Measurements from ENCODE around the gene GPR55. TPM values are rescaled to one million over a fixed set of nuclear protein-coding genes. Genes with fewer than 3 reads are reported as not detected.

Gene GPR55
- total and polyA plus RNA-seq, 11 donors, result 0.03 to 0.36 (median 0.11) TPM; not detected in 6

DNA sequence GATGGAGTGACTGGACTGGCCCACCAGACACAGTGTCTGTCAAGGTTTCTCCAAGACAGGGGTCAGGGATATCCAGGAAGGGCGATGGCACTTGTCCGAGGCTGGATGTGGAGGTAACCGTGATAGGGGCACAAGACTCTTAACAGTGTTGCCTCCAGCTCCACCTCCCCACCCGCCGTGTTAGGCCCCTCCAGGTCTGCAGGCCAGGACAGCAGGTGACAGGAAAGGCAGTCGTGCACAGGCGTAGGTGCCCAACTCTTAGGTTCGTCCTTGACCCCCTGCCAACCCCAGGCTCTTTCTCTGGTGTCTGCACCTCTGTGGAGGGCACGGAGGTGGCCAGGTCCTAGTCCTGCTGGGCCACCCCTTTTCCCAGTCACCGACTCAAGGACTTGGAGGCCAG lies 50.2 kb downstream of the GPR55 start:
- TF ChIP-seq, protein P1, sequence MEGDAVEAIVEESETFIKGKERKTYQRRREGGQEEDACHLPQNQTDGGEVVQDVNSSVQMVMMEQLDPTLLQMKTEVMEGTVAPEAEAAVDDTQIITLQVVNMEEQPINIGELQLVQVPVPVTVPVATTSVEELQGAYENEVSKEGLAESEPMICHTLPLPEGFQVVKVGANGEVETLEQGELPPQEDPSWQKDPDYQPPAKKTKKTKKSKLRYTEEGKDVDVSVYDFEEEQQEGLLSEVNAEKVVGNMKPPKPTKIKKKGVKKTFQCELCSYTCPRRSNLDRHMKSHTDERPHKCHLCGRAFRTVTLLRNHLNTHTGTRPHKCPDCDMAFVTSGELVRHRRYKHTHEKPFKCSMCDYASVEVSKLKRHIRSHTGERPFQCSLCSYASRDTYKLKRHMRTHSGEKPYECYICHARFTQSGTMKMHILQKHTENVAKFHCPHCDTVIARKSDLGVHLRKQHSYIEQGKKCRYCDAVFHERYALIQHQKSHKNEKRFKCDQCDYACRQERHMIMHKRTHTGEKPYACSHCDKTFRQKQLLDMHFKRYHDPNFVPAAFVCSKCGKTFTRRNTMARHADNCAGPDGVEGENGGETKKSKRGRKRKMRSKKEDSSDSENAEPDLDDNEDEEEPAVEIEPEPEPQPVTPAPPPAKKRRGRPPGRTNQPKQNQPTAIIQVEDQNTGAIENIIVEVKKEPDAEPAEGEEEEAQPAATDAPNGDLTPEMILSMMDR (IDR thresholded peaks at IDR 0.05), result no peak
- no peak for TF ChIP-seq POLR2A (IDR thresholded peaks at IDR 0.05)
- peak in 1 of 5 donors; percentile 15 for DNase-seq

GRCh38 chr2:230874456-230874855 lies 50.6 kb downstream of the GPR55 start:
- no peak for TF ChIP-seq POLR2A (IDR thresholded peaks at IDR 0.05)
- TF ChIP-seq, protein P1 (IDR thresholded peaks at IDR 0.05), result no peak
- intact Hi-C loops (cut with DNase I), result no loop called here
- Histone ChIP-seq H3K27me3 (no peaks in the 10 kb centered on the region), H3K4me3 (no peak overlapping the region), H3K4me1 (peaks cover 0 to 24% (median 13%) of the 10 kb centered on the region in 12 donors), H3K36me3 (peaks cover 0 to 26% (median 0%) of the 10 kb centered on the region in 9 donors), H3K27ac (no peak overlapping the region), H3K9me3 (no peaks in the 10 kb centered on the region)
- ATAC-seq (no peak), DNase-seq (peak in 1 of 5 donors; percentile 47)
- 89 to 96% (median 93%) methylated on average over 9 to 11 of the region's 11 CpGs for WGBS, 4 donors

More for the DNA sequence above, 50.2 kb downstream of the GPR55 start:
- Histone ChIP-seq H3K27ac (no peak overlapping the region), H3K4me1 (peaks cover 0 to 20% (median 11%) of the 10 kb centered on the region in 12 donors), H3K36me3 (peaks cover 0 to 26% (median 0%) of the 10 kb centered on the region in 9 donors), H3K27me3 (no peaks in the 10 kb centered on the region), H3K4me3 (no peak overlapping the region), H3K9me3 (no peaks in the 10 kb centered on the region)
- WGBS, 4 donors, result 91 to 95% (median 94%) methylated on average over 5 to 10 of the region's 10 CpGs
- ATAC-seq, result no peak
- intact Hi-C loops (cut with DNase I), result no loop called here

DNA sequence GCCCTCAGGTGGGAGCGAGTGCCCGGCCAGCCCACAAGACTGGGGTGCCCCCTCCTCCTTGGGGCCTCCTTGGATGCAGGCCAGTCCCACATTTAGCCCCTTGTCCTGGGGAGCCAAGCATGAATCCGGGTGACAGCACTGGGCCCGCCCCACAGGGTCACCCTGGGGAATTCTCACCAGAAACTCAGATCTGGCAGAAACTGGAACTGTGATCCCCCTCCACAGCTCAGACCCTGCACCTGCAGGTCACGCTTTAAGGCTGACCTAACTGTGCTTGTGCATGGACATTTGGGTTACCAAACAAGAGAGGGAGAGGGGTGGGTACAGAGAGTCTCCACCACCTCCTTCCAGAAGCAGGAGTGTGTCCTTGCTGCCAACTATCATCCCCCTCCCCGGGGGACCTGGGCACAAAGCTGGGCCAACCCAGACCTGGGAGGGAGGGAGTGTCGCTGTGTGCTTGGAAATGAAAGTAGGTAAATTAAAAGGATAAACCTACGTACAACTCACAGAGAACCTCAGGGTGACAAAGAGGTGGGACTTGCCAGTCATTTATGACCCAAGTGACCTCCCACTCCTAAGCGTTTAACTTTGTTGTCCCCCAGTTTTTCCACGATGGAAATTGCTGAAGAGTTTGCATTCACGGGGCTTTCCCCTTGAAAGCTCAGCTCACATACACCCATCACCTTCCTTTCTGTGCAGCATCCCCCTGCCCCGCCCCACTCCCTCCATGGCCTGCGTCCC lies 51.2 kb downstream of the GPR55 start:
- DNase-seq (no peak), ATAC-seq (no peak)
- intact Hi-C loops (cut with DNase I), result no loop called here
- Histone ChIP-seq H3K9me3 (no peaks in the 10 kb centered on the region), H3K4me1 (peaks cover 0 to 30% (median 13%) of the 10 kb centered on the region in 12 donors), H3K27ac (peak overlapping the region in 1 of 12 donors; percentile 73), H3K4me3 (no peak overlapping the region), H3K36me3 (peaks cover 0 to 26% (median 0%) of the 10 kb centered on the region in 9 donors), H3K27me3 (no peaks in the 10 kb centered on the region)
- 83 to 92% (median 89%) methylated on average over 12 to 13 of the region's 13 CpGs for WGBS, 4 donors
- TF ChIP-seq, protein P1 (IDR thresholded peaks at IDR 0.05), result no peak
- TF ChIP-seq POLR2A (IDR thresholded peaks at IDR 0.05), result no peak

DNA sequence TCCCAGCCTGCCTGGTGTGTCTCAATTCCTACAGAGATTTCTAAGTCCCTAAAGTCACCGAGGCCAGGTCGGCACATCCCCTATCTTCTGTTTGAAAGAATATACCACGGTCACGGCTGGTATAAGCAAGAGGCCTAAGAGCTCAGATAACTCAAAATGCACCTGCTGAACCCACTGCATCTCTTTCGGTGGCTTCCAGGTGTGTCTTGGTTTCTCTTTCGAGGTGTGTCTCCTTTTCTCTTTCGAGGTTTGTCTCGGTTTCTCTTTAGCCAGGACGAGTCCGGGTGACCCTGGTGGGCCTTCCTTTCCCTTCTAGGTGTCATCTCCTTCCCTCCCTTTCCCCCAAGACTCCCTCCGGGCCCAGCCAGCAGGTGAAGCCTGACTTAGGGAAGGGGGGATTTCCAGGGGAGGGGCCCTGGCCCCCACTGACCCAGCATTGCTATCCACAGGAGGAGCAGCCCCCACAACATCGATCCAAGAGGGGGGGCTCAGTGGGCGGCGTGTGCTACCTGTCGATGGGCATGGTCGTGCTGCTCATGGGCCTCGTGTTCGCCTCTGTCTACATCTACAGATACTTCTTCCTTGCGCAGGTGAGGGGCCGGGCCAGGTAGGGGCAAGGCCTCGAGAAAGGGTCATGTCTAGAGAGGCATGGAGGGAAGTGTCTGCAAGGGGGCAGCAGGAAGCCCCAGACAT lies 51.9 kb downstream of the GPR55 start:
- peaks cover 0 to 34% (median 13%) of the 10 kb centered on the region in 12 donors for H3K4me1 ChIP-seq

More for the DNA sequence above, 51.9 kb downstream of the GPR55 start:
- TF ChIP-seq, protein P1 (IDR thresholded peaks at IDR 0.05), result no peak
- no peak for TF ChIP-seq POLR2A (IDR thresholded peaks at IDR 0.05)
- intact Hi-C loops (cut with DNase I), result no loop called here
- H3K9me3 ChIP-seq, result no peaks in the 10 kb centered on the region
- no peak overlapping the region for H3K4me3 ChIP-seq
- peak overlapping the region in 1 of 12 donors; percentile 73 for H3K27ac ChIP-seq
- peaks cover 0 to 25% (median 0%) of the 10 kb centered on the region in 9 donors for H3K36me3 ChIP-seq
- WGBS, 4 donors, result 90 to 95% (median 90%) methylated on average over 18 to 21 of the region's 21 CpGs
- ATAC-seq (no peak), DNase-seq (peak in 2 of 5 donors; percentile 27 to 57)
- H3K27me3 ChIP-seq, result no peaks in the 10 kb centered on the region
